HG03354 (cell line): ENCODE data around the gene FRMD8.

ENCODE experiments used
- ATAC-seq: cut with Tn5 transposase; IDR thresholded peaks from one replicate; pipeline ENCODE4 v1.9.1; 2021; ENCODE audit warnings: mild to moderate bottlenecking; ENCODE audit not compliant: unreplicated experiment, poor library complexity, severe bottlenecking

The FRMD8 gene

DNA sequence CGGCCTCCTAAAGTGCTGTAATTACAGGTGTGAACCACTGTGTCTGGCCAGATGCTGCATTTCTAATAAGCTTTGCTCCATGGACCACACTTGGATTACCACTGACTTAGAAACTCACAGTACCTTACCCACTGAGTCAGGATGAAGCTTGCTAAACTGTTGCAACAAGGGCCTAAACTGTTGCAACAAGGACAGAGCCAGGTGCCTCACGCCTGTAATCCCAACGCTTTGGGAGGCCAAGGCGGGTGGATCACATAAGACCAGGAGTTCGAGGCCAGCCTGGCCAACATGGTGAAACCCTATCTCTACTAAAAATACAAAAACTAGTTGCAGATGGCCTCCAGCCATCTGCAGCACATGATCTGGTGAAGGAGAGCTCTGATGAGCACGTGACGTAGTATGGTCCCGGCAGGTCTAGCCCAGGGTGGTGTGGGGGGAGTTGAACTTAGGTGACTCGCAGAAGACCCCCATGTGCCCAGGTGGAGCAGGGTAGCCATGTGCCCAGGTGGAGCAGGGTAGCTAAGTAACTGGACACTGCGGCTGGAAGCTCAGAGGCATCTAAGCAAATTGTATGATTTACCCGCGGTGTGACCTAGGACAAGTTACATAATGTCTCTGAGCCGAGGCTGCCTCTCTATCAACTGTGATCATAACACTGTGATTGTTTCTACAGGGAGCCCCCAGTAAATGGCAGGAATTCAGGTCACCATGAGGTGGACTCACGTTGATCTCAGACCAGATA, 12.4 kb upstream of the FRMD8 start:
- ATAC-seq = no peak

DNA sequence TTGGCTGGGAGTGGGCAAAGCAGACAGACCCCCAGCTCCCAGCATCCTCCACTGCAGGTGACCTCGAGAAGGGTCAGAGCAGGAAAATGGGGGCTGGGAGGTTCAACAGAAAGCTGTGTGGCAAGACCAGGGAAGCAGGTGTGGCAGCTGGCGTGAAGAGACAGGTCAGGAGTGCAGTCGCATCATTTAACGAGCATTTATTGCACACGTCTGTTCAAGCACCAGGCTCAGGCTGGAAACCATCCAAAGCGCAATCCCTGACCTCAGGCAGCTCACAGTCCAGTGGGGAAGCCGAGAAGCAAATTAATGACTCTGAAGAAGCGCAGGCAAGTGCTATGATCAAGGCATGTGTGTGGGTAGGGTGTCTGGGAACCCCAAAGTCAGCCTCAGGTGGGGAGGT, 11.4 kb upstream of the FRMD8 start:
- ATAC-seq = no peak

DNA sequence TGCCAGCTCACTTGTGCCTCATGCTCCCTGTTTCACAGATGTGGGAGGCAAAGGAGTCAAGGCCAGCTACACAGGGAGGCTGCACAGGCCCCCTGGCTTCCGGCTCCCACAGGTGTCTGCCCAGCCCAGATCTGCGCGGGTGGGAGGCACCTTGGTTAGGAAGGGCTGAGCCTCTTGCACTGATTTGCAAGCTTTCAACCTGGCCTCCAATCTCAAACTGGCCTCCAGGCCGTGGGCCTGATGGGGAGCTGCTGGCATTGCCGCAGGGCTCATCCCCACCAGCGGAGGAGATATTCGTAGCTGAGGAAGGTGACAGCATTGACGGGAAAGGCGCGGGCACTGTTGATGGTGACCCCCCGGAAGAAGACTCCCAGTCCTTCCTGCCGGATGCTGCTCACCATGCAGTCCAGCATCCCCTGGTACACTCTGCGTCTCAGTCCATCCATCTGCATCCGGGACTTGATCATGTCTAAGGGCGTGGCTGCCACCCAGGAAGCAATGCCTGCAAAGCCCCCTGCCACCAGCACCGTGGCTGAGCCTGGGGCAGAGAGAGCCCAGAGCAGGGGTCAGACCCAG, 10.2 kb upstream of the FRMD8 start:
- no peak for ATAC-seq

DNA sequence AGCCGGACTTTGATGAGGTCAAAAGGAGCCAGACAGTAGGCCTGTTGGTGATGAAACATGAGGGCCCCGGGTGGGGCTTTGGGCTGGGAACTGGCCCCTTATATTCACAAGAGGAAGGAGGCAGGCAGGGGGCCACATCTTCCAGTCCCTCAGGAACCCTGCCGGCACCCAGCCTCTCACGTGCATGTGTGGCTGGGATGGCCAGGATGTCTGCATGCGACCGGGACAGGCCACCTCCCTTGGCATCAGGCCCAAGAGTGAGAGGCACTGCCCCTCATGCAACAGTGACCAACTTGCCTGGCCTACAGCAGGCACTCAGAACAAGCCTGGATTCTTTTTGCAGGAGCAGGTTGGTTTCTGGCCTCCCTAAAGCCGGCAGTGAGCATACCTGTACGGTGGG, 9.4 kb upstream of the FRMD8 start:
- ATAC-seq = no peak

DNA sequence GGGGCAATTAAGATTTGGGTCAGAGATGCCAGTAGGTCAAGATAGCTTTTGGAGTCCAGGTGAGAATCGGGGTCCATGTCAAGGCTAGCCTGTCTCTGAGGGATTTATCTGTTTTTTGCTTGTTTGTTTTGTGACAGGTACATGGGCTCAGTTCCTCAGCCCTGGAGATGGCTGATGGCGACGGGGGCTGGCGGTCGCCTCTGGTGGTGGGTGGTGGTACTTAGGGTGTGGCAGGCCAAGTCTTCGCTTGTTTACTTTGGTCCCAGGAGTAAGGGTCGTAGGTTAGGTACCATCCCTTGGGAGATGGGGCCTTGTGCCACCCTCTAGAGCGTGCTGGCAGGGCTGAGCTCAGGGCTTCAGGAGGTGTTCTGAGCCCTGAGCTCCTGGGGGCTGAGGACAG, 8.7 kb upstream of the FRMD8 start:
- no peak for ATAC-seq

DNA sequence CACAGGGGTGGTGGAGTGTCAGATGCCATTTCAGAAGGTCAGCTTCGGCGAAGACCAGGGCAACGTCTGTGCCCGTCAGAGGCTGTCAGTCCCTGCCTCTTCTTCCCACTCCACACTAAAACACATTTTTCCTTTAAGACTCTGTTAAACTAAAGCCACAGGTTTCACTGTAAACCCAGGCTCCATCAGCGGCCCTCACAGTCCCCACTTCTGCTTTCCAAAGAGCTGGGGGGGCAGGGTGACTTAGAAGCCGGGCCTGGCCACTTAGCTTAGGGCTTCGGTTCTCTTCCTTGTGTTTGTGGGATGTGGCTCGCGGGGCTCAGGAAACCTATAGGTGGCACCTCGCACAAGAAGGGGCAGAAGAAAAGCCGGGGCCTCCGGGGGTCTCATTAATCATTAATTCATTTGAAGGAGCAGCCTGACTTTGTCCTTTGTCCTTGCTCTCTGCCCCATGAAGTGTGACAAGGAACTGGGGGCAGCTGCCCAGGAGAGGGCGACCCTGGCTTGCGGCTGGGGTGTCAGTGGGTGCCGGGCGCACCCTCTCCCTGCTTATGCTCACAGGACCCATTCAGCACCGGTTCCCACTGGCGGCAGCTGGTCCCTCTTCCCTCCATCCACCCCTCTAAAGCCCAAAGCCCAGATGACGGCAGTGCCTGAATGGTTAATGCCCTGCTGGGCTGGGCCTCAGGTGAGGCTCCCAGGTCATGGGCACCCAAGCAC, 8.1 kb upstream of the FRMD8 start:
- no peak for ATAC-seq

DNA sequence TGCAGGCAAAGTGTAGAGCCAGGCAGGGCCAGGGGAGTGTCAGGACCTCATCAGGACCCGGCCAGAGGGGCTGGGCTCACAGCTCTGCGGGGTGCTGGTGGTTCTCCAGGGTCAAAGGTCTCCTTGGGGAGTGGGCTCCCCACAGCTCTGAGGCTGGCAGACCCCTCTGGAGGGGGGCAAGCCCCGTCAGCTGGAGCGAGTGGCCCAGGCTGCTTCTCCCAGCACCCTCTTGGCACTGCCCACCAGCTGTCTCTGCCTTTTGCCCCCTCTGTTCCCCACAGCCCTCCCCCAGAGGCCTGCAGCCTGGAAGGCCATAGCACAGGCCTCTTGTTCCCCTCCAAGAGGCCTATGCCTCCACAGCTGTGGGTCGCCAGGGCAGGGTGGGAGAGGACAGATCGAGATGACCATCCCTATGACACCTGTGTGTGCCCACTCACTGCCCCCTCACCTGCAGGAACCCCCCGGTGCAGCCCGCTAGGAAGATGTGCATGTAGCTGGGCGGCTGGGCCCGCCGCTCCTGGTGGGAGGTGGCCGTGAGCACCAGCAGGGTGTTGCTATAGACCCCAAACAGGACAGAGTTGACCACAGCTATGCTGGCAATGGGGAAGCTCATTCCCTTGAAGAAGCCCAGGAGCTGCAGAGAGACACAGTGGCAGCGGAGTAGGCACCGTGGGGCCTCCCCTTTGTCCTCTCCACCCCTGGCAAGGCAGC, 7.4 kb upstream of the FRMD8 start:
- no peak for ATAC-seq

DNA sequence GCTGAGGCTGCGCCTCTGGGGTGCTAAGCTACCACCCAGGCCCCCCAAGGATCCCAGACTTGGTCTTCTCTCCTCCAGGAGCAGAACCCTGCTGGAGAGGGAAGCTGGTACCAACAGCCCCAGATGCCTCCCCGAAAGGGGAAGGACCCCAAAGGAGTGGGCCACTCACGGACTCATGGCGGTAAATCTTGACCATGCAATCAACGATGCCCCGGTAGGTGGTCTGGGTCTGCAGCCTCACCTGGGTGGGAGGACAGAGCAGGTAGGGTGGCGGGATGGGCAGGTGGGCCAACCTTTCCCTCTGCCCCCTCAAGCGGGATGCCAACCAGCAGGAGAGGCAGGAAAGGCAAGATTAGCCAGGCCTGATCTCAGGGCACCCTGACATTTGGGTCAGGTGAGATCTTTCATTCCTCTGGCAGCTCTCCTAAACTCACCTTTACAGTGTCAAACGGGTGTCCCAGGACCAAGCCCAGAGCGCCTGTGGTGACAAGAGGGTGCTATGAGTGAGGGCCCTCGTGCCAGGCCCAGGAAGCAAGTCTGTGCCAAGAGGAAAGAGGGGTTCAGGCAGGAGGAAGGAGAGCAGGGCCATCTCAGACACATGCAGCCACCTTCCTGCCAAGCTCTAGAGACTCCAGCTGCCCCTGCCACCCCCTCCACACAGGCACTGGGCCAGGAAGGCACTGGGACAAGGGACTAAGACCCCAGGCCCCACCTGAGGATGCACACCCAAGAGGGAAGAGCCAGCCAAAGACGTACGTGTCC, 6.6 kb upstream of the FRMD8 start:
- no peak for ATAC-seq

DNA sequence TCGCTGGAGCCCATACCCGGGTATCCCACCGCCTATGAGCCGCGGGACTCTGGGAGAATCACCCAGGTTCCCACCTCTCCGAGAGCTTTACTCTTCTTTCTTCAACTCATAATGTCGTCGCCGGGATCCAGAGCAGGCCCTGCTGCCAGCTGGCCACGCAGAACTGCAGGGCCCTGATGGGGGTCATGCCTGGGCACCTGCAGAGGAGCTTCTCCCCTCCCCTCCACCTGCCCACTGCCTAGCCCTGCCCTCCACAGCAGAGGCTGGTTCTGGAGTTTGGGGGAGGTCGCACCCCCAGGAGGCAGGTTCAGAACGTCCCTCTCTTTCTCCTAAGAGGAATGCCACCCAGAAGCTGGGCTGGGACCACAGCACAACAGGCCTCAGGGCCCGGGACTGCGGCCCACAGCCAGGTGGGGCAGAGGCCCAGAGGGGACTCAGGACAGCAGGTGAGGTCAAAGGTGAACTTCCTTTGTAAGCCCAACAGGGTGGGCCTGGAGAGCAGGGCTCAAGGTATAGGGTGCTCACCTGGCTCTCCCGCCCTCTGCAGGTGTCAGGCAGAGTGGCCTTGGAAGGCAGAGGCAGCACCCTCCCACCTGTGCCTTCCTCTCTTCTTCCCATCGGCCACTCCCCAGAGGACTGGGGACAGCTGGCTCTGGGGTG, 5.8 kb upstream of the FRMD8 start:
- ATAC-seq = no peak

DNA sequence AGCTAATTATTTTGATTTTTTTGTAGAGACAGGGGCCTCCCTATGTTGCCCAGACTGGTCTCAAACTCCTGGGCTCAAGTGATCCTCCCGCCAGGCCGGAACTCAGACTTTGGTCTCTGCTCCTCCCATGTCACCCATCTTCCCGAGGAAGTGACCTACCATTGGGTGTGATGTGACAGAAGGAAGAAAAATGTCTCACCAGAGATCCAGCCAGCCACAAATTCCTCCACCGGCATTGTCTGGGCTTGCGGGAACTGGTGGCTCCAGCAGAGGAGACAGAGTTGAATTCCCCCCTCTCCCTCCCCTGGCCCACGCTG, 4.8 kb upstream of the FRMD8 start:
- ATAC-seq = peak; percentile 7

DNA sequence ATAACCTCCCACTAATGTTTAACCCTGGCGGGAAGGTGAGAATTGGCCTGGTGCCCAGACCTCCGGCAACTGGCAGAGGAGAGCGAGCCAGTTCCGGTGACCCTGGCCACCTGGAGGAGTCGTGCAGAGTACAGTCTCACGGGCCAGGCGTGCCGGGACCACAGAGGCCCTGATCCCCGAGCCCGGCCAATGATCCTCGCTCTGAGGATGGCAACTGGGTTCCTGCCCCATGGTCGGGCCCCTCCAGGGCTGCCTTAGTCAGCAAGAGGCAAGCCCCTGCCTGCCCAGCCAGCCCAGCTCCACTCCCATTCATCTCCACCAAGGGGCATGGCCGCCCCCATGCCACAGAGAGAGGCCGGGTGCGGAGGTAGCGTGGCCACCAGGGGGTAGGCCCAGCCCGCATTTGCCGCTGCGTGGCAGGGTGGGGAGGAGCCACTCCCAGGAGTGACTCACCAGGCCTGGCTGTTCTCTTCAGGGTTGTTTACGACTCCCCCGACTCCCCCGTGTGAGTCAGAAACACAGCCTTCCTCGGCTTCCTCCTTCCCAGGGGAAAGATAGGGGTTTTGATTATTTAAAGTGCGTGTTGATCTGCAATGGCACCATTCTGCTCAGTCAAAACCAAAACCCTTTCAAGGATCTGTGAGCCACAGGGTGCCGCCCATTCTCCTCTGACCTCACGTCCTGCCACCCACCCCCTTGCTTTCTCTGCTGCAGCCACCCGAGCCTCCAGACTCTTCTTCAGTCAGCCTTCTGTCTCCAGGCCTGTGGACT, 4.2 kb upstream of the FRMD8 start, which contains the start of gene SLC25A45:
SLC25A45 (minus strand) TSS at position 614 of the 771 bp plus-strand sequence. CDS start 695 bp downstream, outside the sequence.
- ATAC-seq = peak; percentile 65

DNA sequence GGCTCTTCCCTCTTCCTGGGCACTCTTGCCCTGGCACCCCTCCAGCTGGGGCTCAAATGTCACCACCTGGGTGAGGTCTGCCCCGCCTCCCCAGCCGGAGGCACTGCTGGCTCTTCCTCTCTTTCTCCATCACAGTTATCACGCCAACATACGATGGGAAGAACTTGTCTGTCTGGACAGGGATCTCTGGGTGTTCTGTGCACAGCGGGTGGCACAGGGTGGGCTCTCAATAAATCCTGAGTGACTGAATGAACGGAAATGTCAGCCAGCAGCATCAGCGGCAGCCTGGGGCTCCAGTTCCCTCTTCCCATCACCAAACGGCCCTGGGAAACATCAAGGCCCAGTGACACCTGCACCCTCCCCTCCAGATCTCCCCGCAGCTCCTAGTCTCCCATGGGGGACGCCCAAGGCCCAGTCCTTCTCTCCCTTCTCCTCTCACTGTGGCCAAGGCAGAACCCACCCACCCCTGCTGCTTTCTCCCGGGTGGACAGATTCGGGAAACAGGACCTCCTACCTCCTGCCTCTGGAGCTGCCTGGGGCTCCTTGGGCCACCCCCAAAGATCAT, 3.6 kb upstream of the FRMD8 start:
- no peak for ATAC-seq

DNA sequence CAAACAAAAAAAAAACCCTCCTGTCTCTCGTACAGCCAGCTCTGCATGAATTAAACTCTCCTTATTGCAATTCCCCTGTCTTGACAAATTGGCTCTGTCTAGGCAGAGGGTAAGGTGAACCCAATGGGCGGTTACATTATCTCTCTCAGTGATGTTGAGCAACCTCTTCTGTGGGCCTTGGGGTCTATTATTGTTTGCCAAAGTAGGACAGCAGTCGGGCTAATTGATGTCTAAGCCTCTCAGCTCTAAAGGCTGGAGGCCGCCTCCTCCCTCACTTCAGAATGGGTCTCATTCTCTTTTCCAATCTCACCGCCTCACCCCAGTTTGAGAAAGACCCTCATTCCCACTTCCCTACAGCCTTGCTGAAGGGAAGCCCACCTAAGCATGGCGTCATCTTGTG, 2.7 kb upstream of the FRMD8 start:
- no peak for ATAC-seq

DNA sequence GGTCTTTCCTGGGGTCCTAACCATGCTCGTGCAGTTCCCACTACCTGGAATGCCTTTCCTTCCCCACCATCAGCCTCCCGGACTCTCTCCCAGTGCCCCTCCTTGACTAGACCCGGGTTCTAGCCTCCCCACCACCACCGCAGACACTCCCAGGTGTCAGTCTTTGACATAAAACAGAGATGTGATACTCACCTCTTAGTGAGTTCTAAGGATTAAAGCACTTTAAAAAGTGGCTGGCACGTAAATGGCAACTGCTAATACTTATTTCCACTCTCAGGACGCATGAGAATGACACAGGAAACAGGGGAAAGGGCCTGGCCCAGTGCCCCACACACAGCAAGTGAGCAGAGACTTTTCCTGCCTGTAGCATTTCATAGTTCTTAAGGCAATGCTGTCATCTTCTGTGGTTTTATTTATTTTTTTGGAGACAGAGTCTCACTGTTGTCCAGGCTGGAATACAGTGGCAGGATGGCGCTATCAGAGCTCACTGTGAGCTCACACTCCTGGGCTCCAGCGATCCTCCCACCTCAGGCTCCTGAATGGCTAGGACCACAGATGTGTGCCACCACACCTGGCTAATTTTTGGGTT, 2.0 kb upstream of the FRMD8 start:
- no peak for ATAC-seq

DNA sequence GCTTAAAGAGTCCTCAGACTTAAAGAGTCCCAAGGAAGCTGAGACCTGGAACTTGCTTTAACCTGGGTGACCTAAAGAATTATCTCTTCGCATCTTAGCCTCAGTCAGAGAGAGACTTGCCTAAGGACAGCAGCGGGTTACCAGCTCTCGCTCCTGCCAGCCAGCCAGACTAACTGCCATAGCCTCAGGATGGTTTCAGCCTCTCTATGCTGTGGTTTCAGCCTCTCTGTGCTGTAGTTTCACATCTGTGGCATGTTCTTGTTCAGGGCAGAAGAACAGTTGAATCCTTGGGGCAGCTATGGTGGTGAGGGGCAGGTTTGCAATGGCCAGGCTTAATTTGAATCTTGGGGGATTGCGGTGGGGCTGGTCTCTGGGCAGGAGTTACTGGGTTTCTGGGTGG, 2.3 kb downstream of the FRMD8 start:
- no peak for ATAC-seq

DNA sequence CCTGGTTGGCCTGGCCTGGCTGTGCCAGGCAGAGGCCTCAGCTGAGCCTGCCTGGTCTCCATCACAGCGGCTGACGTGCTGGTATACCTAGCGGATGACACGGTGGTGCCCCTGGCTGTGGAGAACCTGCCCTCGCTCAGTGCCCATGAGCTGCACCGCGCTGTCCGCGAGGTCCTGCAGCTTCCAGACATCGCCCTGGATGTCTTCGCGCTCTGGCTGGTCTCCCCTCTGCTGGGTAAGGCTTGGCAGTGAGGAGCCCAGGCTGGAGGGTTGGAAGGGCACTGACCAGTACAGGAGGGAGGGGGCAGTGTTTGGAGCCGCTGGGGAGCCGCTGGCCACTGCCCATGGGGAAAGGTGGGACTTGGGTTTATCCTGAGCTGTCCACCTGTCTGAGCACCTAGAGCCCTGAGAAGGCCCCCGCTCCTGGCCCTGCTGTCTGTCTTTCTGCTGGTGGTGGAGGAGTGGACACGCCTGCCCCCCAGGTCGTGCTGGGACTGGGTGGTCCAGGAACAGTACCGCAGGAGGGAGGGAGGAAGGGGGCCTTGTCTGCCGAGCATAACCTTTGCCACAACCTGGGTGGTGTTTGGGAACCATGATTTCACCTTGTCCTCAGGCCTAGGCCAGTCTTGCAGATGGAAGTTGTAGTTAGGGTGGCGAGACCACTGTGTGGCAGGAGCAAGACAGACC, 3.0 kb downstream of the FRMD8 start:
- ATAC-seq = no peak

DNA sequence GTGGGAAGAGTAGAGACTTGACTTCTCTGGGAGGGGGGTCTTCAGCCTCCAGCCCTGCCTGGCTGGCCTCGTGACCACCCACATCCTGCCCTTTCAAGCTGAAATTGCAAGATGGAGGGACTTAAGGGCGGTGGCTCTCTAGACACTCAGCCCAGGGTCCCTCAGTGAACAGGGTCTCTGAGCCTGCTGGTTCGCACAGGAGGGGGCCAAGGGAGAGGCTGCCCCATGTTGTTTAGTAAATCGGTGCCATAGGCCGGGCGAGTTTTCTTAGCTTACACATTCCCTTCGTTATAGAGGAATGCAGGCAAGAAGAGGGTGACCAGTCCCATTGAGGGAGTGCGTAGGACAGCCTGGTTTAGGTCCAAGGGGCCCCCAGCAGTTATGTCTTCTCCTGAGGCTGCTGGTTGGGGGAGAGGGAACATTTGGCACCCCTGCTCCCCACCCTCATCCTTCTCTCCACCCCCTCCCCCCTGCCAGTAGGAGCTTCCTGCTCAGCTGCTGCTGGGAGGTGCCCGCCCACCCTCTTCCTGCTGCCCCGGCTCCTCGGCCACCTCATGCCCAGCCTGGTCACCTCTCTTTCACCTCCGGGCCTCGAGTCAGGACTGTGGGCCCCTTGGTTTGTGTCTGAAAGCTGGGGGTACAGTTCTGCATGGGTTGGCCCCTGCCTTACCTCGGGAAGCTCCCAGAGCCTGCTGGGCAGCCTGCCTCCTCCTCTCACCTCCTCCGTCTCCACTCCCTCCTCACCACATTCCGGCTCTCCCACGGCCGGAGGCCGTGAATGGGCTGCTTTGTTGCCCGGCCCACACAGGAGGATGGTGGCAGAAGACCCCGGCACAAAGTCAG, 3.9 kb downstream of the FRMD8 start:
- ATAC-seq = no peak
